B cell (primary cell): ENCODE data around the gene TTC24. TPM values are rescaled to one million over a fixed set of nuclear protein-coding genes. Genes with fewer than 3 reads are reported as not detected.

Experiments used
- ATAC-seq: fragments of 200-7000 bp; cut with Tn5 transposase; one replicate; pipeline ENCODE4 v1.10.0; 2021; ENCODE audit warnings: low read depth, mild to moderate bottlenecking, moderate number of reproducible peaks, moderate library complexity
- CTCF ChIA-PET: fragments of 350-600 bp; sonication (Branson Sonifier 250); formaldehyde crosslinking; loops from one replicate; lab custom pipeline; 2021; ENCODE audit warnings: antibody characterized with exemption, inconsistent platforms; lab: Charles Lee
- POLR2A ChIA-PET: fragments of 350-600 bp; sonication (Branson Sonifier 250); formaldehyde crosslinking; loops from one replicate; lab custom pipeline; 2021; ENCODE audit warnings: antibody characterized with exemption; lab: Charles Lee
- DNase-seq: peaks from one replicate; pipeline ENCODE4 v3.0.0; 2013
- H2AFZ ChIP-seq: 2 replicates; pipeline ENCODE4 v1.6.1; 2012; ENCODE audit warnings: mild to moderate bottlenecking, low read depth, low read length; ENCODE audit not compliant: insufficient read depth, poor library complexity, severe bottlenecking
- H3K27ac ChIP-seq, 2 donors: 1 replicate in 1 of 2; 2 replicates in 1 of 2; pipeline ENCODE4 v1.5.1; 2012 to 2013; ENCODE audit warnings: low read length in 2 of 2, mild to moderate bottlenecking in 2 of 2, moderate library complexity in 1 of 2
- H3K27me3 ChIP-seq, 4 experiments: fragments of 200-600 bp in 1 of 4; sonication (generic) in 1 of 4; replicated peaks in 1 of 4; 1 replicate in 2 of 4; 2 replicates in 2 of 4; pipeline versions ENCODE4 v1.6.1 to v1.7.0; 2013 to 2016; ENCODE audit warnings: low read length in 3 of 4, mild to moderate bottlenecking in 2 of 4, mixed read lengths in 1 of 4, moderate library complexity in 1 of 4; ENCODE audit not compliant: insufficient read depth in 4 of 4, control insufficient read depth in 3 of 4; ENCODE audit errors: control extremely low read depth in 1 of 4
- H3K36me3 ChIP-seq, 2 experiments: replicated peaks in 1 of 2; 1 replicate in 1 of 2; 2 replicates in 1 of 2; pipeline versions ENCODE4 v1.6.1 to v1.7.1; 2013; ENCODE audit warnings: low read length in 1 of 2; ENCODE audit not compliant: insufficient read depth in 2 of 2, control insufficient read depth in 1 of 2; ENCODE audit errors: control extremely low read depth in 1 of 2, extremely low read depth in 1 of 2
- H3K4me1 ChIP-seq, 2 donors: fragments of 200-600 bp in 1 of 2; sonication (generic) in 1 of 2; 1 replicate in 1 of 2; 2 replicates in 1 of 2; pipeline versions ENCODE4 v1.5.1 to v1.6.1; 2013 to 2017; ENCODE audit warnings: low read length in 2 of 2; ENCODE audit not compliant: control insufficient read depth in 2 of 2, insufficient read depth in 2 of 2
- H3K4me2 ChIP-seq: replicated peaks from 2 replicates; pipeline ENCODE3; 2012; ENCODE audit warnings: mild to moderate bottlenecking, low read depth, low read length; ENCODE audit not compliant: poor library complexity, severe bottlenecking
- H3K4me3 ChIP-seq, 5 experiments: fragments of 200-600 bp in 1 of 5; sonication (generic) in 1 of 5; 1 replicate in 3 of 5; 2 replicates in 2 of 5; pipeline versions ENCODE4 v1.5.1 to v1.7.0; 2011 to 2016; ENCODE audit warnings: low read length in 4 of 5, mild to moderate bottlenecking in 4 of 5, low read depth in 2 of 5, control low read depth in 1 of 5, moderate library complexity in 1 of 5; ENCODE audit not compliant: insufficient read depth in 1 of 5; ENCODE audit errors: control extremely low read depth in 1 of 5, extremely low read depth in 1 of 5
- H3K79me2 ChIP-seq: fragments of 200-600 bp; sonication (generic); one replicate; pipeline ENCODE4 v1.6.0; 2016; ENCODE audit warnings: low read length; ENCODE audit not compliant: control insufficient read depth, insufficient read depth
- H3K9ac ChIP-seq: fragments of 200-600 bp; sonication (generic); 2 replicates; pipeline ENCODE4 v1.6.1; 2017; ENCODE audit warnings: mild to moderate bottlenecking, low read length, moderate library complexity
- H3K9me3 ChIP-seq, 3 donors: one replicate each; pipeline versions ENCODE4 v1.6.1 to v1.7.1; 2013; ENCODE audit warnings: low read length in 2 of 3; ENCODE audit not compliant: control insufficient read depth in 2 of 3, insufficient read depth in 1 of 3; ENCODE audit errors: control extremely low read depth in 1 of 3
- H4K20me1 ChIP-seq: 2 replicates; pipeline ENCODE4 v1.6.0; 2012; ENCODE audit warnings: mild to moderate bottlenecking, low read length; ENCODE audit not compliant: insufficient read depth, control insufficient read depth, poor library complexity, severe bottlenecking
- H3K27ac Mint-ChIP-seq: one replicate; pipeline ENCODE4 v1.8.0; 2021; ENCODE audit warnings: mixed read lengths
- H3K27me3 Mint-ChIP-seq: one replicate; pipeline ENCODE4 v1.8.0; 2021; ENCODE audit warnings: mixed read lengths
- H3K4me1 Mint-ChIP-seq: one replicate; pipeline ENCODE4 v1.8.0; 2021; ENCODE audit warnings: mixed read lengths
- H3K4me3 Mint-ChIP-seq: one replicate; pipeline ENCODE4 v1.8.0; 2021; ENCODE audit warnings: mixed read lengths
- H3K9me3 Mint-ChIP-seq: one replicate; pipeline ENCODE4 v1.8.0; 2022; ENCODE audit warnings: mixed read lengths; ENCODE audit not compliant: insufficient read depth
- CTCF ChIP-seq: fragments of 200-600 bp; IDR thresholded peaks from one replicate; pipeline ENCODE4 v1.8.0; 2022; ENCODE audit warnings: antibody characterized with exemption, mild to moderate bottlenecking
- EZH2 ChIP-seq: IDR thresholded peaks from 2 replicates; pipeline ENCODE4 v1.6.1; 2012; ENCODE audit warnings: borderline replicate concordance, low read depth, mild to moderate bottlenecking, moderate library complexity, low read length; ENCODE audit not compliant: insufficient read depth, poor library complexity, severe bottlenecking
- WGBS: methylation state at CpG from one replicate; pipeline ENCODE4 v1.1.5; 2013; ENCODE audit warnings: missing lambda C conversion rate; ENCODE audit not compliant: insufficient coverage; 5-methylcytosine and 5-hydroxymethylcytosine counted together
- intact Hi-C: fragments of 100-400 bp; cut with micrococcal nuclease; formaldehyde crosslinking; loops from one replicate; pipeline ENCODE4 v1.10.0; 2022
- polyA plus RNA-seq: library from polyadenylated mRNA; depleted of rRNA; stranded (reverse); fragments of >200 nt; gene quantifications from 2 replicates; pipeline ENCODE4 v1.2.3, GENCODE V29; 2012
- total RNA-seq, 2 donors: library from RNA; stranded (reverse); fragments of 120-200 nt in 1 of 2; gene quantifications; 1 replicate in 1 of 2; 2 replicates in 1 of 2; pipeline versions ENCODE4 v1.2.3 to v1.2.4, GENCODE V29; 2013 to 2022

The TTC24 gene
- total and polyA plus RNA-seq, 2 donors (not counting 1 experiment from before 2014, with no cell fraction given) = 24.3 to 29.8 TPM

- Histone ChIP-seq H3K4me1 (peaks cover 24 to 32% of the 10 kb centered on the region in 2 donors), H3K9ac (peak overlapping the region; percentile 93), H3K36me3 (peaks cover 0 to 22% of the 10 kb centered on the region in 2 experiments), H2AFZ (peak overlapping the region; percentile 99), H3K79me2 (peaks cover 37% of the 10 kb centered on the region), H3K9me3 (no peaks in the 10 kb centered on the region), H3K27ac (peak overlapping the region; percentile 72 to 83), H3K4me2 (peak overlapping the region; percentile 95), H3K4me3 (peak overlapping the region; percentile 85 to 100 (median 99)), H4K20me1 (no peaks in the 10 kb centered on the region), H3K27me3 (no peaks in the 10 kb centered on the region)
- Mint-ChIP-seq H3K27me3 (no peaks in the 10 kb centered on the region), H3K4me3 (peak overlapping the region; percentile 97), H3K27ac (peak overlapping the region; percentile 96), H3K4me1 (peaks cover 41% of the 10 kb centered on the region), H3K9me3 (no peaks in the 10 kb centered on the region)
- ChIA-PET CTCF (interaction anchor here (0.7 to 6.1 kb wide), 9 partner anchors 10 to 216 kb away, joined by 3 to 37 read pairs (median 4); partner anchors contain the start of genes MEF2D and NAXE), POLR2A (interaction anchor here (0.6 to 2.2 kb wide), 7 partner anchors 10 to 145 kb away, joined by 3 to 8 read pairs (median 4); partner anchors contain the start of genes MEF2D and NAXE)
- no peak for TF ChIP-seq CTCF
- TF ChIP-seq EZH2 = no peak
- intact Hi-C loops = loop anchor here (1.0 to 2.0 kb wide), 5 partner anchors 11 to 165 kb away; partner anchors contain the start of genes MEF2D, NAXE and PRCC
- ATAC-seq = peak; percentile 28
- peak; percentile 64 for DNase-seq
- 88% methylated on average over 4 of the region's 12 CpGs for WGBS
Measured at GRCh38 chr1:156601892-156602291, 22.4 kb downstream of the TTC24 start.

- ChIA-PET POLR2A (interaction anchor here (0.7 to 2.2 kb wide), 4 partner anchors 10 to 141 kb away, joined by 3 to 8 read pairs (median 4); partner anchors contain the start of gene NAXE), CTCF (interaction anchor here (0.7 to 6.1 kb wide), 6 partner anchors 10 to 117 kb away, joined by 3 to 37 read pairs (median 6); partner anchors contain the start of genes MEF2D and NAXE)
- intact Hi-C loops = no loop called here
Measured at GRCh38 chr1:156602557-156602993, 23.1 kb downstream of the TTC24 start.

More at GRCh38 chr1:156602557-156602993, 23.1 kb downstream of the TTC24 start:
- H3K9me3 ChIP-seq = no peaks in the 10 kb centered on the region
- peak overlapping the region; percentile 95 for H3K4me2 ChIP-seq
- no peaks in the 10 kb centered on the region for H4K20me1 ChIP-seq
- TF ChIP-seq CTCF (peak; percentile 30), EZH2 (no peak)
- peaks cover 46% of the 10 kb centered on the region for H3K4me1 Mint-ChIP-seq
- WGBS = 43% methylated on average over 9 of the region's 10 CpGs
- ATAC-seq = no peak
- no peak overlapping the region for H3K9ac ChIP-seq
- H3K4me3 Mint-ChIP-seq = peak overlapping the region; percentile 63
- H3K4me1 ChIP-seq = peaks cover 31 to 38% of the 10 kb centered on the region in 2 donors
- DNase-seq = no peak
- H3K27me3 Mint-ChIP-seq = no peaks in the 10 kb centered on the region
- H3K9me3 Mint-ChIP-seq = no peaks in the 10 kb centered on the region
- H3K27me3 ChIP-seq = no peaks in the 10 kb centered on the region
- no peak overlapping the region for H3K27ac ChIP-seq
- H2AFZ ChIP-seq = no peak overlapping the region
- H3K4me3 ChIP-seq = no peak overlapping the region
- H3K36me3 ChIP-seq = peaks cover 0 to 15% of the 10 kb centered on the region in 2 experiments
- H3K79me2 ChIP-seq = peaks cover 37% of the 10 kb centered on the region
- peak overlapping the region; percentile 53 for H3K27ac Mint-ChIP-seq
